ENCODE data around the gene ZNF791.
"Not testable (repeated sequence)": the region's sequence is repeated elsewhere in the genome, so short reads cannot be mapped to it uniquely, and the experiment has no call there.

ZNF791 gene

GRCh38 chr19:12610540-12611360, at the start of gene ZNF791, which contains the start of gene ZNF490:
Gene ZNF791 (plus strand): TSS chr19:12610920. CDS start chr19:12611080, 160 bp downstream.
Gene ZNF490 (minus strand): TSS chr19:12610813. CDS start chr19:12610680, 133 bp downstream.
- Histone ChIP-seq H3K27me3 (no peaks in the 10 kb centered on the region), H3K27ac (peak within 1 kb of the TSS; percentile 100), H3K4me1 (peaks cover 0 to 53% (median 24%) of the 10 kb centered on the region in 4 donors), H3K4me3 (peak within 1 kb of the TSS; percentile 99 to 100), H3K9me3 (no peaks in the 10 kb centered on the region), H3K36me3 (peaks cover 10 to 44% (median 29%) of the 10 kb centered on the region in 3 donors)
- TF ChIP-seq CTCF (IDR thresholded peaks at IDR 0.05), result no peak
- intact Hi-C loops (cut with DNase I; ENCODE audit: low total_unique reads), result loop anchor here (2.0 kb wide), 1 partner anchor 60 kb away; the partner anchor contains the start of gene ZNF564
- peak; percentile 99 to 100 for DNase-seq

- DNase-seq, result peak; percentile 91 to 94
- no peaks in the 10 kb centered on the region for H3K36me3 ChIP-seq
- no peak overlapping the region for H3K4me3 ChIP-seq
- peak overlapping the region in 1 of 2 donors; percentile 29 for H3K27ac ChIP-seq
- peak; percentile 91 to 94 for TF ChIP-seq CTCF (IDR thresholded peaks at IDR 0.05)
- H3K9me3 ChIP-seq, result no peaks in the 10 kb centered on the region
- H3K27me3 ChIP-seq, result no peaks in the 10 kb centered on the region
- peaks cover 0 to 8% (median 5%) of the 10 kb centered on the region in 4 donors for H3K4me1 ChIP-seq
- intact Hi-C loops (cut with DNase I; ENCODE audit: low total_unique reads), result loop anchor here (10.0 kb wide), 1 partner anchor 111 kb away; no protein-coding TSS in a partner anchor
Measured at GRCh38 chr19:12564016-12564664, 46.6 kb upstream of the ZNF791 start.

- not testable (repeated sequence) for H3K4me1 ChIP-seq, H3K9me3 ChIP-seq, H3K4me3 ChIP-seq, DNase-seq, H3K36me3 ChIP-seq, H3K27ac ChIP-seq, H3K27me3 ChIP-seq
- intact Hi-C loops (cut with DNase I; ENCODE audit: low total_unique reads), result loop anchor here (10.0 kb wide), 1 partner anchor 108 kb away; no protein-coding TSS in a partner anchor
Measured at GRCh38 chr19:12566380-12566779, 44.3 kb upstream of the ZNF791 start.

- Histone ChIP-seq H3K27ac (no peak overlapping the region), H3K9me3 (no peaks in the 10 kb centered on the region), H3K4me1 (peaks cover 0 to 8% (median 5%) of the 10 kb centered on the region in 4 donors), H3K27me3 (no peaks in the 10 kb centered on the region), H3K4me3 (no peak overlapping the region), H3K36me3 (no peaks in the 10 kb centered on the region)
- TF ChIP-seq CTCF (IDR thresholded peaks at IDR 0.05), result no peak
- DNase-seq, result no peak
- intact Hi-C loops (cut with DNase I; ENCODE audit: low total_unique reads), result loop anchor here (10.0 kb wide), 1 partner anchor 107 kb away; no protein-coding TSS in a partner anchor
Measured at GRCh38 chr19:12567951-12568350, 42.8 kb upstream of the ZNF791 start.

- no peak for TF ChIP-seq CTCF (IDR thresholded peaks at IDR 0.05)
- H3K27ac ChIP-seq, result no peak overlapping the region
- H3K36me3 ChIP-seq, result peaks cover 4 to 33% (median 19%) of the 10 kb centered on the region in 3 donors
- H3K9me3 ChIP-seq, result peaks cover 0 to 7% (median 0%) of the 10 kb centered on the region in 3 donors
- H3K4me1 ChIP-seq, result no peaks in the 10 kb centered on the region
- H3K27me3 ChIP-seq, result no peaks in the 10 kb centered on the region
- H3K4me3 ChIP-seq, result no peak overlapping the region
- DNase-seq, result no peak
- intact Hi-C loops (cut with DNase I; ENCODE audit: low total_unique reads), result no loop called here
Measured at GRCh38 chr19:12574036-12574435, 36.7 kb upstream of the ZNF791 start.

Measured in tibial artery (tissue), 4 donors.